ENCODE data around the gene PROM2.
A peak's percentile ranks its signal among the peaks of the same experiment; 100 is the strongest.
"Not testable (repeated sequence)": the region's sequence is repeated elsewhere in the genome, so short reads cannot be mapped to it uniquely, and the experiment has no call there.

The PROM2 gene

DNA sequence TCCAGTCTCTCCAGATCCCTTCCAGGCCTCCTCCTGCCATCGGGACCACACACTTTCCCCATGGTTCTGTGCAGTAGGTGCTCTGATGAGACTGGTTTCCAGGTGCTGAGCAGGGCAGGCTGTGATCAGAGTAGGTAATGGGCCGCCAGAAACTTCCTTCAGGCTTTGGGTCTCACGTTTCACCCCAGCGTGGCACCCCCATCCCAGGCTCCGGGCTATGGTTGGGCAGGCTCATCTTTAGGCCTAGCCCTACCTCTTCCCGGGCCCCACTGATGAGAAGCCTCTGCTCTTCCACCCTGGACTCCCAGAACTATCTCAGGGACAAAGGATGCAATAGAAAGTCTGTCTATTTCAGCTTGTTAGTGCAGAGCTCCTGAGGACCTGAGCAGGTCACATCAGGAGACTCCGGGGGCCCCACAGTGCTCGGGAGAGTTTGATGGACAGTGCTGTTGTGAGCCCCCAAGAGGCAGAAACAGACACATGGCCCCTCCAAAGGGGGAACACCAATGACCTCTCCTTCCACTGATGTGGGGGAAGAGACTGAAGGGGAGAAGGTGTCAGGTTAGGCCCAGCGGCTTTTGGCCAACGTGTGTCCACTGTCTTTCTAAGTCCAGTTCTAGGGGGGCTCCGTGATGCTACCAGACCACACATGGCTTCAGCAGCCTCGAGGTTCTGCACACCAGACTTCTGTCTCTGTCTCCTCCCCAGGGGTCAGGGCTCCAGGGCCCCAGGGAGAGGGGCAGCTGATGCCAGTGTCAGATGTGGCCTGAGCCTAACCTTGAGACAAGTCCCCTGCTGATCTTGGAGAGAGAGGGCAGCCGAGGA, 5.8 kb upstream of the PROM2 start:
- no peak for DNase-seq (ENCODE audit: low read depth)

DNA sequence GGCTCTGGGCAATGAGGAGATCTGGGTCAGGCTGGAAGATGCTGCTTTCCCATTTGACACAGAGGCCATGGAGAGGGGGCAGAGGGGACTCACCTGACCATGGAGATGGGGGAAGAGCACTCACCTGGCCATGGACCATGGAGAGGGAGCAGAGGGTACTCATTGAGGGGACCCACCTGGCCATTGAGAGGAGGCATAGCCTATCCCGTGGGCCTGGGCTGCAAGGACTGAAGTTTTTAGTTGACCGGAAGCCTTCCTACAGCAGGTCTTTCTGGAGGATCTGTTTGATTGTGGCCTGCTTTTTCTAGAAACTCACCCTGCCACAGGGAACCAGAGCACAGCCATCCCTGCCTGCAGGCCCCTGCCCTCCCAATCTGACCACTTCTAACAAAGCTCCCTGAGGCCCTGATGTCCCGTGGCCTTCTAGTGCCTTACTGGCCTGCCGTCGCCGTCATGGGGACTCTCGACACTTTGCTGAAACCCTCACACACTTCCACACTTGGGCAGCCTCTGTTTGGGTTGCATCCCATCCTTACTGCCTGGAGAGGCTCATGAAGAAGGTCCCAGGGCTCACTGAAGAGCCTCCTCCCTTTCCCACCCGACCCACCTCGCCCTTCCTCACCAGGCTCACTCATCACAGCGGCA, 5.1 kb upstream of the PROM2 start:
- DNase-seq (ENCODE audit: low read depth) = no peak

DNA sequence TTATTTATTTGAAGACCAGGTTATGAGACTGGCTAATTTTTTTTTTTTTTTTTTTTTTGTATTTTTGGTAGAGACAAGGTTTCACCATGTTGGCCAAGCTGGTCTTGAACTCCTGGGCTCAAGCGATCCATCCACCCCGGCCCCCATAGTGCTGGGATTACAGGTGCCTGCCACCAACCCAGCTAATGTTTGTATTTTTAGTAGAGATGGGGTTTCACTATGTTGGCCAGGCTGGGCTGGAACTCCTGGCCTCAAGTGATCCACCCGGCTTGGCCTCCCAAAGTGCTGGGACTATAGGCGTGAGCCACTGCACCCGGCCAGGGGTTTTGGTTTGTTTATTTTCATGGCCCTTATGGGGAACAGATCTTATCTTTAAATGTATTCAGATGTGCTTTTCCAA, 4.5 kb upstream of the PROM2 start:
- not testable (repeated sequence) for DNase-seq (ENCODE audit: low read depth)

- DNase-seq (ENCODE audit: low read depth) = no peak
Observed at GRCh38 chr2:95270541-95271081, 3.6 kb upstream of the PROM2 start.

DNA sequence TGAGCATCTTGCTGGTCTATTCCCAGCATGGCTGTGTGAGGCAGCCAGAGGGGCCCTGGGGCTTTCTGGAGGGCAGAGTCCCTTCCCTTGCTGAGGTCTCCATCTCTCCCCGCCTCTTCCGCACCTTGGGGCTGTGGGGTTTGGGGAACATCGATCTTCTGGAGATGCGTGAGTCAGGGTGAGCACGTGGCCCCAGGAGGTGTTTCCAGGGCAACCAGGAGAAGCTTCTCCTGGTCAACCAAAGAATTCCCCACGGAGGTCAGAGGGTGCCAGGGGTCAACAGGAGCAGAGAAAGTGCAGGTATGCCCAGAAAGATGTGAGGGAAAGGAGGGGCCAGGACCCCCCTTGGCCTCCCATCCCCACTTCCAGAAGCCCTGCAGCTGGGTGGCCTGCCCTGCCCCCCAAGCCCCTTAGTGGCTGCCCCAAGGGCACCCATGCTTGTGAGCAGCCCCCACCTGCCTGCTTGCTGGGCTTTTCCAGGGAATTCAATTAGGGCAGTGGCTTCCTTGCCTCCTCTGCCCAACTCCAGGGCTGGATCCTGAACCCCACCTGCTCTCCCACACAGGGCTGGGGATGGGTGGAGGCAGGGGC, 2.8 kb upstream of the PROM2 start:
- no peak for DNase-seq (ENCODE audit: low read depth)

GRCh38 chr2:95272299-95272751, 1.9 kb upstream of the PROM2 start:
- DNase-seq (ENCODE audit: low read depth) = no peak

GRCh38 chr2:95272781-95273180, 1.5 kb upstream of the PROM2 start:
- DNase-seq (ENCODE audit: low read depth) = no peak

- no peak for DNase-seq (ENCODE audit: low read depth)
Observed at GRCh38 chr2:95273566-95274290, 521 bp upstream of the PROM2 start.

GRCh38 chr2:95275151-95275515, 884 bp downstream of the PROM2 start:
- DNase-seq (ENCODE audit: low read depth) = no peak

DNA sequence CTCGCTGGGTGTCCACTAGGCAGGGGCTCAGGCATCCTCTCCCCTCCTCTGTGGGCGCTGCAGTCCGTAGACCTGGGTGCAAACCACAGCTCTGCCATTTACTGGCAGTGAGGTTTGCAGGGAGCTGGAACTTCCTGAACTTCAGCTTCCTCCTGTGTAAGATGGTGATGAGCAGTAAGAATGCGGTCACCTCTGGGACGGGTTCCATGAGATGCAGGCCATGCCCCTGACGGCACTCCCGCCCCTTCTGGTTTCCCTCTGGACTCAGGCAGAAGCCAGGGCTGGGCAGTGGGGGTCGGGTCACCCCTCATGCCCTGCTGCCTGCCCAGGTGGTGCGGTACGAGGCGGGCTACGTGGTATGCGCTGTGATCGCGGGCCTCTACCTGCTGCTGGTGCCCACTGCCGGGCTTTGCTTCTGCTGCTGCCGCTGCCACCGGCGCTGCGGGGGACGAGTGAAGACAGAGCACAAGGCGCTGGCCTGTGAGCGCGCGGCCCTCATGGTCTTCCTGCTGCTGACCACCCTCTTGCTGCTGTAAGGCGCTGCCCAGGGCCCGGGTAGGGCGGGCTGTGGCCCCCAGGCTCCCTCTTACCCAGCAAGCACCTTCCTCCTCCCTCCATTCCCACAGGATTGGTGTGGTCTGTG, 1.5 kb downstream of the PROM2 start:
- no peak for DNase-seq (ENCODE audit: low read depth)

DNA sequence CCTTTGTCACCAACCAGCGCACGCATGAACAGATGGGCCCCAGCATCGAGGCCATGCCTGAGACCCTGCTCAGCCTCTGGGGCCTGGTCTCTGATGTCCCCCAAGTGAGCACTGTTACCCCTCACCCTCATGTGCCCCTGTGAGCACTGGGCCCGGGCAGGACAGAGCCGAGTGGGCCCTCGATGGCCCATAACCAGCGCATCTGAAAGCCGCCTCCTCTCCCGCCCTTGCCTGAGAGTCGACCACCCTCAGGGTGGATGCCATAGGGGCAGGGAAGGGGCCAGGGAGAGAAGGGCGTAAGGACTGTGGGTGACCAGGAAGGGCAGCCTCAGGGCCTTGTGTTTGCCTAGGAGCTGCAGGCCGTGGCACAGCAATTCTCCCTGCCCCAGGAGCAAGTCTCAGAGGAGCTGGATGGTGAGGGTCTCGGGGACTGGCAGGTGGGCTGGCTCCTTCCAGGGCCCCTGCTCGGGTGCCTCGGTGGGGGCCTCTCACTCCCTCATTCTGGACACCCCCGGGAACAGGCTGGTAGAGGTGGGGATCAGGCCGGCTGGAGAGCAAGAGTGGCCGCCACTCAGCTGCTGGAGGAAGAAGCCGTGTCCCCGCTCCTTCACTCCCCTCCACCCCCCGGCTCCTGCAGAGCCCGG, 2.1 kb downstream of the PROM2 start:
- DNase-seq (ENCODE audit: low read depth) = no peak

DNA sequence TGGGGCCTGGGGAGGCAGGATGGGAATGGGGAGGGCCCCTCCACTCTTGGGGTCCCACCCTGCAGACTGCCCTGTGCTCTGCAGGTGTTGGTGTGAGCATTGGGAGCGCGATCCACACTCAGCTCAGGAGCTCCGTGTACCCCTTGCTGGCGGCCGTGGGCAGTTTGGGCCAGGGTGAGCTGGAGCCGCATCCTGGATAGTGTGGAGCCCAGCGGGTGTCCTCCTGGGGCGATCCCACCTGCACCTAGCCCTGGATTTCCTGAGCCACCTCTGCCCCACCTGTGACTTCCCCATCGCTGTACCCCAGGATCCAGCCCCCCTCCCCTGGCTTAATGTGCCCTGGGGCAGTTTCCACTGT, 2.6 kb downstream of the PROM2 start:
- DNase-seq (ENCODE audit: low read depth) = no peak

DNA sequence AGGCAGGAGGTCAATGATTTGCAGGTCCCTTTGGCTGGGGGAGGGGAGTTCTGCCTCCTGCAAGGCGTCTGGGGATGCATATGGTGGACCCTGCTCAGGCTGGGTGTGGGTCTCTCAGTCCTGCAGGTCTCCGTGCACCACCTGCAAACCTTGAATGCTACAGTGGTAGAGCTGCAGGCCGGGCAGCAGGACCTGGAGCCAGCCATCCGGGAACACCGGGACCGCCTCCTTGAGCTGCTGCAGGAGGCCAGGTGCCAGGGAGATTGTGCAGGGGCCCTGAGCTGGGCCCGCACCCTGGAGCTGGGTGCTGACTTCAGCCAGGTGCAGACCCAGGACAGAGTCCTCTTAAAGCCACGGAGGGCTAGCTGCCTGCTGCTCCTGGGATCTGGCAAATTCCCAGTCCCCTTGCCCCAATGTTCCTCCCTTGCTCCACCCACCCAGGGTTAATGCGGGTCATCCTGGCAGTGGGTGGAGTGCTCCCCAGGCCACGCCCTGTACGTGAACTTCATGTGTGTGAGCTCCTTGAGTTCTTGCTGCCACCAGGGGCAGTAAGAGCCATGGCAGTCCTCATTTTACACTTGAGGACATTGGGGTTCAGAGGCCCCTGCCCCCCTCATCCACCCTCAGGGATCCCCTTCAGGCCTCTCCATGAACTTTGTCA, 3.1 kb downstream of the PROM2 start:
- no peak for DNase-seq (ENCODE audit: low read depth)

DNA sequence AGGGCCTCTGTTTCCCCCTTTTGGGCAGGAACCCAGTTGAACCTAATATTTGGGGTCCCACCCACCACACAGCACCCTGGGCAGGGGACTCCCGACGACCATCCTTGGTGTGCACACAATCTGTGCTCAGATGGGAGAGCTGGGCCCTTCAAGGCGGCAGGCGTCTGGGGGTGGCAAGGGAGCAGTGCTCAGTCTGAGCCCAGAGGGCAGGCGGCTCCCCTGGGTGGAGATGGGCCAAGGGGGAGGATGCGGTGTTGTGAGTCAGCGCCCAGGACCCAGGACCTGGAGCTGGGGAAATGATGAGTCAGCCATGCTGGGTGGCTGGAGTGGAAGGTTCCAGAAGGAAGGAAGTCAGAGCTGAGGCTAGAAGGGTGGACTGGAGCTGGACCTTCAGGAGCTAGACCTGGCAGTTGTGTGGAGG, 3.8 kb downstream of the PROM2 start:
- peak; percentile 68 for DNase-seq (ENCODE audit: low read depth)

DNA sequence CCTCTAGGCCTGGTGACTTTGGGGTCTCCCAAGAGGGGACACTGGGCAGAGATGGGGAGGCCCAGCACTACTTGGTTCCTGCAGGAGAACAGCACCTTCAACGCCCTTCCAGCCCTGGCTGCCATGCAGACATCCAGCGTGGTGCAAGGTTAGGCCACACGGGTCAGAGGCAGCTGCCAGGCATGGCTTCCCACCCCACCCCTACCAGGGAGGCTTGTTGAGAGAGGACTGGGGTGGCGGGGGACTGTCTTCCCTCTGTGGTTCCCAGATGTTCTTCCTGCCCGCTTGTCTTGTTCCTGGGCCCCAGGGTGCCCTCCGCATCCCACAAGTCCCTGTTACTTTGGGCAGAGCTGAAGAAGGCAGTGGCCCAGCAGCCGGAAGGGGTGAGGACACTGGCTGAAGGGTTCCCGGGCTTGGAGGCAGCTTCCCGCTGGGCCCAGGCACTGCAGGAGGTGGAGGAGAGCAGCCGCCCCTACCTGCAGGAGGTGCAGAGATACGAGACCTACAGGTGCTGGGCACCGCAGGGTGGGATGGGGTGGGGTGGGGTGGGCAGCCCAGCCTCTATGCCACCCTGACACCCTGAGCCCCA, 4.5 kb downstream of the PROM2 start:
- no peak for DNase-seq (ENCODE audit: low read depth)

GRCh38 chr2:95279435-95280035, 5.3 kb downstream of the PROM2 start:
- DNase-seq (ENCODE audit: low read depth) = no peak

- DNase-seq (ENCODE audit: low read depth) = no peak
Observed at GRCh38 chr2:95281071-95281470, 6.8 kb downstream of the PROM2 start.

DNA sequence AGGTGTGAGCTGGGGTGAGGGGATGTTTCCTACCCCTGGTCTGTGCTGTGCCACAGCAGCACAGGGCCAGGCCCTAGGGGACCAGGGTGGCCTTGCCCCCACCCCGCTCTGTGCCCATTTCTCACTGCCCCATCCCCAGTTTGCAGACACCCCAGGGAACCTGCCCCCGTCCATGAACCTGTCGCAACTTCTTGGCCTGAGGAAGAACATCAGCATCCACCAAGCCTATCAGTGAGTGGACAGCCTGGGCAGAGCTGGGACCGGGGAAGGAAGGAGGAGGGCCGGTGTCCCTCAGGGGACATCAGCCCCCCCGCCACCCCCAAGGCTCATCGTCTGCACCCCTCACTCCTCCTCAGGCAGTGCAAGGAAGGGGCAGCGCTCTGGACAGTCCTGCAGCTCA, 7.5 kb downstream of the PROM2 start:
- DNase-seq (ENCODE audit: low read depth) = no peak

GRCh38 chr2:95282458-95282857, 8.2 kb downstream of the PROM2 start:
- no peak for DNase-seq (ENCODE audit: low read depth)

GRCh38 chr2:95283562-95283961, 9.3 kb downstream of the PROM2 start:
- no peak for DNase-seq (ENCODE audit: low read depth)
